GM23338 (cell line): Measurements from ENCODE around the gene NINJ1. TPM values are rescaled to one million over a fixed set of nuclear protein-coding genes. Genes with fewer than 3 reads are reported as not detected.

ENCODE experiments used
- ATAC-seq: fragments of 200-7000 bp; cut with Tn5 transposase; 3 replicates; pipeline ENCODE4 v1.9.1; 2020
- DNase-seq: peaks from one replicate; pipeline ENCODE4 v3.0.0-alpha.2; 2015; ENCODE audit warnings: low spot score
- H2AFZ ChIP-seq: fragments of 200-600 bp; sonication (generic); 2 replicates; pipeline ENCODE4 v1.8.0; 2016; ENCODE audit warnings: antibody characterized with exemption, mild to moderate bottlenecking, moderate library complexity
- H3F3A ChIP-seq: fragments of 200-600 bp; sonication (generic); replicated peaks from 2 replicates; pipeline ENCODE4 v1.8.0; 2017; ENCODE audit warnings: antibody characterized with exemption, mixed run types, low read depth
- H3K27ac ChIP-seq: fragments of 200-600 bp; sonication (generic); 2 replicates; pipeline ENCODE4 v1.6.1; 2016; ENCODE audit warnings: low read depth
- H3K27me3 ChIP-seq: fragments of 200-600 bp; sonication (generic); 2 replicates; pipeline ENCODE4 v1.8.0; 2016; ENCODE audit warnings: mild to moderate bottlenecking, mixed run types, moderate library complexity; ENCODE audit not compliant: insufficient read depth
- H3K36me3 ChIP-seq: fragments of 200-600 bp; sonication (generic); 2 replicates; pipeline ENCODE4 v1.8.0; 2016; ENCODE audit warnings: mild to moderate bottlenecking; ENCODE audit not compliant: insufficient read depth
- H3K4me1 ChIP-seq: fragments of 200-600 bp; sonication (generic); 2 replicates; pipeline ENCODE4 v1.8.0; 2016; ENCODE audit warnings: mild to moderate bottlenecking, moderate library complexity; ENCODE audit not compliant: insufficient read depth
- H3K4me2 ChIP-seq: fragments of 200-600 bp; sonication (generic); 2 replicates; pipeline ENCODE4 v1.7.1; 2017; ENCODE audit warnings: mixed run types
- H3K4me3 ChIP-seq: fragments of 200-600 bp; sonication (generic); 2 replicates; pipeline ENCODE4 v1.6.1; 2016; ENCODE audit warnings: mixed run types
- H3K79me2 ChIP-seq: fragments of 200-600 bp; sonication (generic); replicated peaks from 2 replicates; pipeline ENCODE4 v1.8.0; 2017; ENCODE audit warnings: mild to moderate bottlenecking; ENCODE audit not compliant: insufficient read depth
- H3K9me2 ChIP-seq: fragments of 200-600 bp; sonication (generic); 2 replicates; pipeline ENCODE4 v1.8.0; 2017; ENCODE audit not compliant: insufficient read depth
- H4K20me1 ChIP-seq: fragments of 200-600 bp; sonication (generic); replicated peaks from 2 replicates; pipeline ENCODE4 v1.8.0; 2017; ENCODE audit warnings: mild to moderate bottlenecking; ENCODE audit not compliant: insufficient read depth
- H3K27ac Mint-ChIP-seq: 2 replicates; pipeline ENCODE4 v1.8.0; 2020; ENCODE audit warnings: inconsistent platforms, mild to moderate bottlenecking, moderate library complexity, mixed read lengths
- H3K27me3 Mint-ChIP-seq: 3 replicates; pipeline ENCODE4 v1.8.0; 2022; ENCODE audit warnings: low read depth, mild to moderate bottlenecking, moderate library complexity, mixed read lengths, inconsistent platforms; ENCODE audit not compliant: insufficient read depth, poor library complexity
- H3K36me3 Mint-ChIP-seq: 3 replicates; pipeline ENCODE4 v1.8.0; 2021; ENCODE audit warnings: low read depth, mild to moderate bottlenecking, inconsistent platforms, moderate library complexity, mixed read lengths
- H3K4me1 Mint-ChIP-seq: 3 replicates; pipeline ENCODE4 v1.8.0; 2020; ENCODE audit warnings: mild to moderate bottlenecking, inconsistent platforms, mixed read lengths
- H3K4me3 Mint-ChIP-seq: 3 replicates; pipeline ENCODE4 v1.8.0; 2021; ENCODE audit warnings: moderate library complexity, mild to moderate bottlenecking, inconsistent platforms, mixed read lengths
- H3K9me3 Mint-ChIP-seq: 3 replicates; pipeline ENCODE4 v1.8.0; 2020; ENCODE audit warnings: moderate library complexity, mild to moderate bottlenecking, inconsistent platforms, mixed read lengths
- EZH2 ChIP-seq: fragments of 200-600 bp; sonication (generic); IDR thresholded peaks from one replicate; pipeline ENCODE4 v1.8.0; 2017; ENCODE audit warnings: antibody characterized with exemption, mild to moderate bottlenecking, low read depth; ENCODE audit not compliant: unreplicated experiment
- EZH2phosphoT487 ChIP-seq: fragments of 200-600 bp; sonication (generic); IDR thresholded peaks from one replicate; pipeline ENCODE4 v1.8.1; 2018; ENCODE audit warnings: antibody characterized with exemption; ENCODE audit not compliant: unreplicated experiment
- JUNB ChIP-seq: IDR thresholded peaks from one replicate; pipeline ENCODE4 v1.6.1; 2016; ENCODE audit warnings: antibody characterized with exemption; ENCODE audit not compliant: unreplicated experiment
- STAT1 ChIP-seq: IDR thresholded peaks from one replicate; pipeline ENCODE4 v1.6.1; 2016; ENCODE audit warnings: antibody characterized with exemption; ENCODE audit not compliant: unreplicated experiment
- ZNF462 ChIP-seq: fragments of 250-450 bp; sonication (Bioruptor Pico); IDR thresholded peaks from 2 replicates; pipeline ENCODE4 v1.5.0; 2020; ENCODE audit warnings: mild to moderate bottlenecking, moderate library complexity
- polyA plus RNA-seq: library from polyadenylated mRNA; unstranded; fragments of >200 nt; fragmentation: Nextera tagmentation; extraction: Ambion mirVana; gene quantifications from 2 replicates; pipeline ENCODE4 v1.2.1, GENCODE V29; 2016
- total RNA-seq: library from RNA; depleted of rRNA; stranded (reverse); fragments of >200 nt; shearing (Covaris generic); gene quantifications from 2 replicates; pipeline ENCODE4 v1.2.3, GENCODE V29; 2014

The NINJ1 gene
- total and polyA plus RNA-seq, 2 experiments from 2014 or later = 36.3 to 39.7 TPM

- no peak for TF ChIP-seq ZNF462
Observed at GRCh38 chr9:93130861-93131481, 3.1 kb downstream of the NINJ1 start (continued).

- no peaks in the 10 kb centered on the region for H3K9me3 Mint-ChIP-seq
- ATAC-seq (no peak), DNase-seq (no peak)
- no peak overlapping the region for H2AFZ ChIP-seq
- 0 out of 2 replicates have a peak, but pooled peaks cover 6% of the 10 kb centered on the region for H3K79me2 ChIP-seq
- peaks cover 2% of the 10 kb centered on the region for H3K27me3 ChIP-seq
- H4K20me1 ChIP-seq = 0 out of 2 replicates have a peak, but pooled peaks cover 8% of the 10 kb centered on the region
- H3K36me3 Mint-ChIP-seq = 0 out of 3 replicates have a peak, but pooled peaks cover under 1% of the 10 kb centered on the region
- H3K27ac ChIP-seq = no peak overlapping the region
- H3K4me2 ChIP-seq = no peak overlapping the region
- no peaks in the 10 kb centered on the region for H3K36me3 ChIP-seq
- H3K9me2 ChIP-seq = no peaks in the 10 kb centered on the region
- H3K4me1 Mint-ChIP-seq = peaks cover 45% of the 10 kb centered on the region
- no peak overlapping the region for H3K27ac Mint-ChIP-seq
- H3K27me3 Mint-ChIP-seq = peaks cover 14% of the 10 kb centered on the region
- H3K4me3 Mint-ChIP-seq = no peak overlapping the region
- no peaks in the 10 kb centered on the region for H3F3A ChIP-seq
- peaks cover 20% of the 10 kb centered on the region for H3K4me1 ChIP-seq
- H3K4me3 ChIP-seq = no peak overlapping the region
- no peak for TF ChIP-seq JUNB
- TF ChIP-seq EZH2phosphoT487 = no peak
- no peak for TF ChIP-seq STAT1
- no peak for TF ChIP-seq ZNF462
- no peak for TF ChIP-seq EZH2
Observed at GRCh38 chr9:93129691-93130500, 4.2 kb downstream of the NINJ1 start.
